ENCODE data around the gene KANK2.

The KANK2 gene

GRCh38 chr19:11225815-11226214 is 28.5 kb upstream of the KANK2 start:
- no peak for DNase-seq (ENCODE audit: low read depth in 2 of 2)

GRCh38 chr19:11225172-11225571 is 27.8 kb upstream of the KANK2 start:
- no peak for DNase-seq (ENCODE audit: low read depth in 2 of 2)

GRCh38 chr19:11224429-11224828 is 27.1 kb upstream of the KANK2 start:
- DNase-seq (ENCODE audit: low read depth in 2 of 2) = no peak

- DNase-seq (ENCODE audit: low read depth in 2 of 2) = no peak
These were observed 25.9 kb upstream of the KANK2 start for GRCh38 chr19:11223200-11223599.

- no peak for DNase-seq (ENCODE audit: low read depth in 2 of 2)
These were observed 23.8 kb upstream of the KANK2 start for GRCh38 chr19:11221082-11221598.

- DNase-seq (ENCODE audit: low read depth in 2 of 2) = no peak
These were observed 17.0 kb upstream of the KANK2 start for GRCh38 chr19:11214387-11214786.

- DNase-seq (ENCODE audit: low read depth in 2 of 2) = no peak
These were observed 13.2 kb upstream of the KANK2 start for GRCh38 chr19:11210656-11210928.

GRCh38 chr19:11209839-11210655 is 12.7 kb upstream of the KANK2 start:
- no peak for DNase-seq (ENCODE audit: low read depth in 2 of 2)

- DNase-seq (ENCODE audit: low read depth in 2 of 2) = no peak
These were observed 11.5 kb upstream of the KANK2 start for GRCh38 chr19:11208561-11209471.

GRCh38 chr19:11205939-11206570 is 8.7 kb upstream of the KANK2 start:
- DNase-seq (ENCODE audit: low read depth in 2 of 2) = no peak

- DNase-seq (ENCODE audit: low read depth in 2 of 2) = no peak
These were observed 7.6 kb upstream of the KANK2 start for GRCh38 chr19:11204943-11205349.

GRCh38 chr19:11204076-11204602 is 6.8 kb upstream of the KANK2 start:
- no peak for DNase-seq (ENCODE audit: low read depth in 2 of 2)

GRCh38 chr19:11203194-11204075 is 6.1 kb upstream of the KANK2 start:
- DNase-seq (ENCODE audit: low read depth in 2 of 2) = peak; percentile 16 to 19

- DNase-seq (ENCODE audit: low read depth in 2 of 2) = no peak
These were observed 5.3 kb upstream of the KANK2 start for GRCh38 chr19:11202488-11203193.

- DNase-seq (ENCODE audit: low read depth in 2 of 2) = no peak
These were observed 4.4 kb upstream of the KANK2 start for GRCh38 chr19:11201791-11202190.

GRCh38 chr19:11200931-11201330 is 3.6 kb upstream of the KANK2 start:
- no peak for DNase-seq (ENCODE audit: low read depth in 2 of 2)

- no peak for DNase-seq (ENCODE audit: low read depth in 2 of 2)
These were observed 2.8 kb upstream of the KANK2 start for GRCh38 chr19:11200015-11200574.

GRCh38 chr19:11199517-11199916 is 2.2 kb upstream of the KANK2 start:
- no peak for DNase-seq (ENCODE audit: low read depth in 2 of 2)

- DNase-seq (ENCODE audit: low read depth in 2 of 2) = no peak
These were observed 1.6 kb upstream of the KANK2 start for GRCh38 chr19:11198769-11199424.

- DNase-seq (ENCODE audit: low read depth in 2 of 2) = no peak
These were observed 810 bp upstream of the KANK2 start for GRCh38 chr19:11198175-11198534.
